ENCODE data around the gene RAVER2. TPM values are rescaled to one million over a fixed set of nuclear protein-coding genes. Genes with fewer than 3 reads are reported as not detected.

The RAVER2 gene
- polyA plus RNA-seq, 2 of the 4 experiments (the other 2 are of a cell fraction): 6.2 to 17.2 TPM

GRCh38 chr1:64699327-64699726 lies 45.5 kb upstream of the RAVER2 start:
- H3K4me1 ChIP-seq: no peaks in the 10 kb centered on the region
- no peak overlapping the region for H3K4me3 ChIP-seq
- 83% methylated on average over 8 of the region's 8 CpGs for WGBS (ENCODE audit: missing lambda C conversion rate)
- no peak for DNase-seq (ENCODE audit: low read depth in 1 of 2, low spot score in 1 of 2)
- no peak overlapping the region for H3K4me2 ChIP-seq
- TF ChIP-seq CBX8 (IDR thresholded peaks at IDR 0.05): no peak
- no peak for TF ChIP-seq JUNB (IDR thresholded peaks at IDR 0.05)
- TF ChIP-seq JUN (IDR thresholded peaks at IDR 0.05): no peak
- no peak for TF ChIP-seq MYC (IDR thresholded peaks at IDR 0.05; ENCODE audit: borderline replicate concordance, low read length)
- no peak for TF ChIP-seq EHMT2 (IDR thresholded peaks at IDR 0.05; ENCODE audit: low read depth)
- no peak for TF ChIP-seq POLR2A (IDR thresholded peaks at IDR 0.05; ENCODE audit: low read length)
- TF ChIP-seq HDAC2 (IDR thresholded peaks at IDR 0.05): no peak
- TF ChIP-seq POLR2AphosphoS2 (conservative IDR thresholded peaks at IDR 0.05; ENCODE audit: low read length): no peak
- TF ChIP-seq KDM5A (IDR thresholded peaks at IDR 0.05): no peak
- TF ChIP-seq ZC3H11A (IDR thresholded peaks at IDR 0.05): no peak
- no peak for TF ChIP-seq HES2 (IDR thresholded peaks at IDR 0.05)
- no peak for TF ChIP-seq FOXS1 (CRISPR knock-in tag; IDR thresholded peaks at IDR 0.05)
- no peak for TF ChIP-seq CEBPB (IDR thresholded peaks at IDR 0.05)
- CTCF ChIA-PET: no interaction called here
- POLR2A ChIA-PET: no interaction called here
- no peak for ATAC-seq
- H3K27ac ChIP-seq: no peak overlapping the region
- H3K9me3 ChIP-seq: no peaks in the 10 kb centered on the region
- FAIRE-seq: no peak

- Histone ChIP-seq H3K4me2 (no peak overlapping the region), H3K27ac (no peak overlapping the region), H3K4me1 (no peaks in the 10 kb centered on the region), H3K9me3 (no peaks in the 10 kb centered on the region), H3K4me3 (no peak overlapping the region)
- POLR2A ChIA-PET: no interaction called here
- ATAC-seq (no peak), FAIRE-seq (no peak), DNase-seq (ENCODE audit: low read depth in 1 of 2, low spot score in 1 of 2) (no peak)
- TF ChIP-seq BCL3 (IDR thresholded peaks at IDR 0.05) (no peak), CTCF (IDR thresholded peaks at IDR 0.05) (no peak), CBX2 (IDR thresholded peaks at IDR 0.05; ENCODE audit: borderline replicate concordance, low read depth) (no peak), MYC (IDR thresholded peaks at IDR 0.05; ENCODE audit: borderline replicate concordance, low read length) (no peak), HOXA7 (CRISPR knock-in tag; IDR thresholded peaks at IDR 0.05) (no peak), FOSB (CRISPR knock-in tag; IDR thresholded peaks at IDR 0.05) (no peak), CHD4 (IDR thresholded peaks at IDR 0.05; ENCODE audit: borderline replicate concordance) (no peak), HMGXB4 (CRISPR knock-in tag; IDR thresholded peaks at IDR 0.05; ENCODE audit: borderline replicate concordance) (no peak), BHLHE40 (IDR thresholded peaks at IDR 0.05; ENCODE audit: low read depth, low read length) (no peak), RARB (CRISPR knock-in tag; IDR thresholded peaks at IDR 0.05) (no peak), JUNB (IDR thresholded peaks at IDR 0.05) (no peak), ELK1 (IDR thresholded peaks at IDR 0.05; ENCODE audit: low read depth, low read length) (no peak), RAD21 (conservative IDR thresholded peaks at IDR 0.05 in 1 of 2, IDR thresholded peaks at IDR 0.05 in 1 of 2) (no peak), HES2 (IDR thresholded peaks at IDR 0.05) (no peak), HOXB13 (CRISPR knock-in tag; IDR thresholded peaks at IDR 0.05; ENCODE audit: low read depth) (no peak)
- CTCF ChIA-PET: interaction anchor here (0.6 kb wide), 1 partner anchor 122 kb away, joined by 3 read pairs; no protein-coding TSS in a partner anchor
- 79% methylated on average over 5 of the region's 5 CpGs for WGBS (ENCODE audit: missing lambda C conversion rate)
Observed at GRCh38 chr1:64701071-64701470, 43.8 kb upstream of the RAVER2 start.

Data from A549 (cell line).